NCI-H146 treated with DMSO at 0.1 percent for 48 hours (cell line): ENCODE measurements around the gene ZNF581.

Source experiments
- DNase-seq: peaks from one replicate; lab custom pipeline; 2025; ENCODE audit not compliant: unreplicated experiment; lab: John Stamatoyannopoulos, UW

Gene ZNF581

DNA sequence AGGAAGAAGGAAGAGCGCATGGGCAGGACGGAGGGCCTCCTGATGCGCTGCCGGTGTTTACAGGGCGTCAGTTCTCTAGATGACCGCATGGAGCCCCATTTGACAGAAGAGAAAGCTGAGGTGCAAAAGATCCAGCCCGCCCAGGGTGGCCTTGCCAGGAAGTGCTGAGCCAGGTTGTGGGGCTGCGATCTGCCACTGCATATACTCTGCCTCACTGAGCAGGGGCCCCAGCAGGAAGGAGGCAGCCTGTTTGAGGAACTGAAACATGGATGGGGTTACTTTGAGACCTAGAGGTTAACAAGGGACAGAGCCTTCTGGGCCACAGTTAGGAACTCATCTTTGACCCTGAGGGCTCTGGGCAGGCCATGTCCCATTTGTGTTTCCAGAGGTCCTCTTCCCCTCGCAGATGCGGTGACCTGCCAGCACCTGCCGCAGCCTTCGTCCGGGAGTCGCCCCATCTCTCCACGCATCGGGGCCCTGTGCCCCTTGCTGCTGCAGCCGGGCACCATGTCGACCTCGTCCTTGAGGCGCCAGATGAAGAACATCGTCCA lies 34.7 kb downstream of the ZNF581 start:
- DNase-seq, result no peak

DNA sequence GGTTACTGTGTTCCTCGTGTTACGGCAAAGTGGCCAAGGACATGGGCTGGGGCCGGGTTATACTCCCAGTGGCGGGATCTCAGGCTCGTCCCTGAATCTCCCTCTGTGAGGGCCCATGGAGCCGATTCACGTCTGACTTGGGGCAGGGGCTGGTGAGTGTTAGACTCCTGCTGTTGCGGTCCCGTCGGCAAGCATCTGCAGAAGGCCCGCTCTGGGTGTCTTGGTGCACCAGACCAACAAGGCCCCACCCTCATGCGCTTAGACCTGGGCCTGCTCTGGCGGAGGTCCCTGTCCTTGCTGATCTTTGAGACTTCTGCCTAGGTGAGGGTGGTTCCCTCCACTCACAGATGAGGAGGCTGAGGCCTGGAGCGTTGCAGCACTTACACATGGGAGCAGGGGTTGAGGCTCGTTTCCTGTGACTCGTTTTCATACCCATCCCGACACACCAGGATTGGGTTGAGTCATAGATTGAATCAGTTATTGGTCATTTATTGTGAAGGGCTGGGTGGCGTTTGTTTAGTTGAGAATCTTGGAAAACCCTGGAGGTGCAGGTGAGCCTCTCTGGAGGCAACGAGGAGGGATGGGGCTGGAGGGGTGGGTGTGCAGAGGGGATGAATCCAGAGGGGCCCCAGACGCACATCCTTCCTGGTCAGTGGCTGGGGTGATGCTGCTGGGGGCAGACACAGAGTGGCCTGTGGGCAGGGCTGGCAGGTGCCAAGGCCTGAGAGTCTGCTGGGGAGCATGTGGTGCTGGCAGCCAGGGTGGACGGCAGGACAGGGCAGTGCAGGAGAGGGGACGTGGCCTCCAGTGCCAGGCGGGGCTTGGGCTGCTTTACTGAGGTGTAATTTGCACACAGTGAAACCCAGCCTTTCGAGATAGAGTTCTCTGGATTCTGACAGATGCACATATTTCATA lies 36.2 kb downstream of the ZNF581 start:
- no peak for DNase-seq

DNA sequence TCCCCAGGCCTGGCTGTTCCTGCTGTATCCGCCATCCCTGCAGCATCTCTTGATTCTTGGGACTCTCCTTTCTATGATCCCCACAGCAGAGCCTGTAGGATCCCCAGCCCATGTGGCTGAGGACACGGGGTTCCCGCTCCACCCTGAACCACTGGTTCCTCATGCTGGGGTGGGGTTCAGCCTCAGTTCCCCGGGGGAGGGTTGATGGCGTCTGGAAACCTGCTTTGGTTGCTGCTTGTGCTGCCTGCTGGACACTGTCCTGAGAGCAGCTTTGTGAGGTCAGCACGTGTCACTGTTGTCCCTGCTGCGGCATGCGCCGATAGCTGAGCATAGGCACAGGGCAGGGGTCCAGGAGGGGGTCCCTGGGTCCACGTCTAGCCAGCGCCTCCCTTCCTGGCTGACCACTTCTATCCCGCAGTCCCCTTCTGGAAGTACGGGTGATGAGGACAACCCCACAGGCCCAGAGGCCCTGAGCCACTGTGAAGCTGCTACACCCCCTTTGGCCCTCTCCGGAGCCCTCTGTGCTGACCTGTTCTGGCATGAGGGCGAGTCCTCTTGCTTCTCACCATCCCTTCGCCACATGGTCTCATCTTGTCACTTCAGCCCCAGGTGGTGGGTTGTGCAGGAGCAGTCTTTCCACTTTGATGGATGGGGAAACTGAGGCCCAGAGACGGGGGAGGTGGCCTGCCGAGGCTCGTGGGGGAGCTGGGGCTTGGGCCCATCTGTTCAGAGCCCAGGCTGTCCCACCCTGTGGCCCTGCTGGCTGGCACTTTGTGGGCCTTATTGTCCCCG lies 37.1 kb downstream of the ZNF581 start:
- DNase-seq, result no peak

DNA sequence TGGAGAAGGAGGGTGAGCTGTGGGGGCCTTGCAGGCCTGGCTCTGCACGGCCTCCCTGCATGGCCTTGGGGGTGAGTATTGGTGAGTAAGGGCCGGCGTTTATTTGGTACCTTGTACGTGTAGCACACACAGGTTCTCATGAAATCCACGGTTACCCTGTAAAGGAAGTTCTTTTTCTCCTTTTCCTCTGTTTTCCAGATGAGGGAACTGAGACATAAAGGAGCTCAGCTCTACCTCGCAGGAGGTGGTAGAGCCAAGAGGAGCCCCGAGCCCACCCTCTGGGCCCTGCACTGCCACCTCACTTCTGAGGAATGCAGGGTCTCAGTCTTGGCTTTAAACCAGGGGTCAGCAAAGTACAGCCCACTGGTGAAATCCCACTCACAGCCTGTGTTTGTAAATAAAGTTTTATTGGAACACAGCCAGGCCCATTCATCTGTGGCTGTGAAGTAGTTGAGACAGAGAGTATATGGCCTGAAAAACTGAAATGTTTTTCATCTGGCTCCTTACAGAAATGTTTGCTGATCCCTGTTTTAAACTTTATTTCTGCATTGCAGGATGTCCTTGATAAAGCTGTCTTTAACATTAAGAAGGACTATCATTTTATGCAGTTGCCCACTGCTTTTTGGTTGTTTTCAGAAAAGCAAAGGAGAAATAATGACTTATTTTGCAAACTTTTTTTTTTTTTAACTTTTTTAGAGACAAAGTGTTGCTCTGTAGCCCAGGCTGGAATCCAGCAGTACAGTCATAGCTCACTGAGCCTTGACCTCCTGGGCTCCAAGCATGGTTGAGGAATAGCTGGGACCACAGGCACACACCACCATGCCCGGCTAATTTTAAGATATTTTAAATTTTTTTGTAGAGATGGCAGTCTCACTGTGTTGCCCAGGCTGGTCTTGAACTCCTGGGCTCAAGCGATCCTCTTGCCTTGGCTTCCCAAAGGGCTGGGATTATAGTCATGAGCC lies 38.0 kb downstream of the ZNF581 start:
- no peak for DNase-seq

DNA sequence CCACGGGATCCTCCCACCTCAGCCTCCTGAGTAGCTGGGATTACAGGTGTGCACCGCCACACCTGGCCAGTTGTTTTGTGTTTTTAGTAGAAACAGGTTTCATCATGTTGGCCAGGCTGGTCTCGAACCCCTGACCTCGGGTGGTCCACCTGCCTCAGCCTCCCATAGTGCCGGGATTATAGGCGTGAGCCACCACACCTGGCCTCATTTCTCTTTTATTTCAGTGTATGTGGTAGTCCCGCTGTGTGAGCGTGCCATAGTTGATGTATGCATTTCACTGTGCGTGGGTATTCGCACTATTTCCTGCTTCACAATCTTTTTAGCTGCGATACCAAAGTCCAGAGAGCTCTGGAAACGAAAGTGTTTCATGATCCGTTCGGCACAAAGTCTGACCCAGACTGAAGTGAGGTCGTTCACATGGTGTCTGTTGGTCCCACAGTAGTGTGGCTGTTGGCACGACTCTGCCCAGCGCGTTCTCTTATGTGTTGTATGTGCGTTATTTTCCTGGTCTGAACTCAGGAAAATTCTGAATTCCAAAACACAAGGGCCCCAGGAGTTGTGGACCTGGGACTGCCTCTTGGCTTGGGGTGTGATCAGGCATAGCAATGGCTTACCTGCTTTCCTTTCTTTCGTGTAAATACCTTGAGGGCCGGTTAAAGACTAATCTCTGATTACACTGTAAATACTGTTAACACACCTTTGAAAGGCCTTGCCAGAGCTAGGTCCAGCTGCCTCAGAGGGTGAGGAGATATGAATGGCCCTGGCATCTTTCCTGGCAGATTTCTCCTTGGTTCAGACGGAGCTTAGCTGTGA lies 40.2 kb downstream of the ZNF581 start:
- no peak for DNase-seq

DNA sequence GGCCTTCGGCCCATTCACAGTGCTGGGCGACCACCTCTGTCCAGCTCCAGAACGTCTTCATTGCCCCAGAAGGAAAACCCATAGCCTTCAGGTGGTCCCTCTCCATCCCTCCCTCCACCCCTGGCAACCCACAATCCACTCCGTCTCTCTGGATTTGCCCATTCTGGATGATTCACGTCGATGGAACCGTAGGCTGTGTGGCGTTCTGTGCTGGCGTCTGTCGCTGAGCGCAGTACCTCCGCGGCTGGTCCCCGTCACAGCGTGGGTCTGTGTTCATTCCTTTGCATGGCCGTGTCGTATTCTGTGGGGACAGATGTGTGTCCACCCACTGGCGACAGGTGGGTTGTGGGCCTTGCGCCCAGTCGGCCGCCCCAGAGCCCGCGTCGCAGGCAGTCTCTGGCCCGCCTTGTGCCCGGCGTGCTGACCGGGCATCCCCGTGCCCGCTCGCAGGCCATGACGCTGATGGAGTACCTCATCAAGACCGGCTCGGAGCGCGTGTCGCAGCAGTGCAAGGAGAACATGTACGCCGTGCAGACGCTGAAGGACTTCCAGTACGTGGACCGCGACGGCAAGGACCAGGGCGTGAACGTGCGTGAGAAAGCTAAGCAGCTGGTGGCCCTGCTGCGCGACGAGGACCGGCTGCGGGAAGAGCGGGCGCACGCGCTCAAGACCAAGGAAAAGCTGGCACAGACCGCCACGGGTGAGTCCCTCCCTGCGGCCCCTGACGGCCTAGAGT lies 41.7 kb downstream of the ZNF581 start:
- no peak for DNase-seq

DNA sequence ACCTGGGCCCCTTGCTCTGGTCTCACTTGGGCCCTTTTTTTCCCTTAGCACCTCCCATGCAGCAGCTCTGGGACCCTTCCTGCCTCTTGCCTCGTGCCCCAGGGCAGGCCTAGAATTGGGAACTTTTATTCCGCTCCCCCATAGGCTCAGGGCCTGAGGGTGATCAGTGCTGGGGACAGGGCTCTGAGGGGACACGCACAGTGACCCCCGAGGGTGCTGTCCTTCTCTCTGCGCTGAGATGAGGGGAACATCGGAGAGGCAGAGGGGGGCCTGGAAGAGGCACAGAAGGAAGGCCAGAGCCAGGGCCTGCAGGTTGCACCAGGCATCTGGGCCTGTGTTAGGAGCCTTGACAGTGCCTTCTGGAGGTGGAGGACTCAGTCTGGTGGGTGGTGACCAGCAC lies 42.3 kb downstream of the ZNF581 start:
- no peak for DNase-seq

DNA sequence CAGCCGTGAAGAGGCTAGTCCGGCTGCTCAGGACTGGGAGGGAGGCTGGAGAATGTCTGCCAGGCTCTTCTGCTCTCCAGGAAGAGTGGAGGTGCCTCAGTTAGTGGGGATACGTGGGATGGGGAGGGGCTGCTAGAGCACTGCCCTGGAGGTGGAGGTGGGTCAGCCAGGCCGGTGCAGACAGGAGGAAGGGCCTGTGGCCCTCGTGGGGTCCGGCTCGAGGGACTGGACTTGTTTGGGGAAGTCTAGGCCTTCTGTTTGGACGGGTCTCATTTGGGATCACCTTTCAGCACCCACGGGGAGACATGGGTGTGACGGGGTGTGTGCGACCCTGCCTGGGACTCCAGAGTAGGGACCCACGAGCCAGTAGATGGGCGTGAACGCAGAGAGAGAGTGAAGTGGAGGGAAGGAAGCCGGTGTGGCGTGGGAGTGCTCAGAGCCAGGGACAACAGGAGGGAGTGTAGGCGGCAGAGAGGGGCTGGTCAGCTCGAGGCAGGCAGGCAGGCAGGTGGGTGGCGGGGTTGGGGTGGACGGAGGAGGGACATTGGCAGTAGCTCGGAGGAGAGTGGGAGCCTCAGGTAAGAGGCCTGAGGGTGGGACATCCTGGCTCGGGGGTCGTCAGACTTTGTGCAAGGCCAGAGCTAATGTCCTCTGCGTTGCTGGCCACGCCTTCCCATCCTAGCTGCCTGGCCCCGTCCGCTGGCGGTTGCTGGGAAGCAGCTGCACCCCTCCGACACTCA lies 43.0 kb downstream of the ZNF581 start:
- DNase-seq, result no peak

DNA sequence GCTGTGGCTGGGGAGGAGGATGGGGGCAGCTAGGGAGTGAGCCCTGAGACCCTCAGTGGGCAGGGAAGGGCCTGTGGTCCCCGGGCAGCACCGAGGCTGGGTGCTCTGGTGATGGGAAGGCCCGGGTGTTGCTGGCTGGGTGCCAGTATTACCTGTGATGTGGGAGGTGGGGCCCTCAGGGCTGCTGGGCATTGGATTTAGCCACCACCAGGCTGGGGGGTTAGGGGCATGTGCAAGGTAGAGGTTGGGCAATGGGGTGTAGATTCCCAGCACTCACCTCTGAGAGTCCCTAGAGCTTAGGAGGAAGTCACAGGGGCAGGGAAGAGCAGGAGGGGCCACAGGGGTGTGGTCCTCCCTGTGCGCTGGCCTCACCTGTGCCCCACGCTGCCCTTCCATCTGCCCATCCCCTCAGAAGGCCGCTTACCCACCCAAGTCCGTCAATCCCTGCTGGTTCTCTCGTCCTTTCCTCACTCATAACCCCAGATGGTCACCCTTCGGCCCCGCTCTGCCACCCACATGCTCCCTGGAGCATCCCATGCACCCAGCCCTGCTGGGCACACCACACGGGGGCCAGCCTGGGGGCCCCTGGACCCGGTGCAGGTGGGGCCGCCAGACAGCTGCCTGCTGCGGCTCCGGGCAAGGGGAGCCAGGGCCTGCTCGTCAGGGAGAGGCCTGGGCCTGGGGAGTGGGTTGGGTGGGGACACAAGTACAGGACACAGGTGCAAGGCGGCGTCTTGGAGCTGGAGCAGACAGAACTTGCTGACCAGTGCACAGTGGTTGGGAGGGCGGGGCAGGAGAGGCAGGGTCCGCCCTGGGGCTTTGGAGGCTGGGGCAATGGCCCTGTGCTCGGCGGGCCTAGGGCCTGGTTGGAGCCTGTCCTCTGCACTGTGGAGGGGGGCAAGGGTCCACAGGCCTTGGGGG lies 44.1 kb downstream of the ZNF581 start:
- DNase-seq, result no peak

DNA sequence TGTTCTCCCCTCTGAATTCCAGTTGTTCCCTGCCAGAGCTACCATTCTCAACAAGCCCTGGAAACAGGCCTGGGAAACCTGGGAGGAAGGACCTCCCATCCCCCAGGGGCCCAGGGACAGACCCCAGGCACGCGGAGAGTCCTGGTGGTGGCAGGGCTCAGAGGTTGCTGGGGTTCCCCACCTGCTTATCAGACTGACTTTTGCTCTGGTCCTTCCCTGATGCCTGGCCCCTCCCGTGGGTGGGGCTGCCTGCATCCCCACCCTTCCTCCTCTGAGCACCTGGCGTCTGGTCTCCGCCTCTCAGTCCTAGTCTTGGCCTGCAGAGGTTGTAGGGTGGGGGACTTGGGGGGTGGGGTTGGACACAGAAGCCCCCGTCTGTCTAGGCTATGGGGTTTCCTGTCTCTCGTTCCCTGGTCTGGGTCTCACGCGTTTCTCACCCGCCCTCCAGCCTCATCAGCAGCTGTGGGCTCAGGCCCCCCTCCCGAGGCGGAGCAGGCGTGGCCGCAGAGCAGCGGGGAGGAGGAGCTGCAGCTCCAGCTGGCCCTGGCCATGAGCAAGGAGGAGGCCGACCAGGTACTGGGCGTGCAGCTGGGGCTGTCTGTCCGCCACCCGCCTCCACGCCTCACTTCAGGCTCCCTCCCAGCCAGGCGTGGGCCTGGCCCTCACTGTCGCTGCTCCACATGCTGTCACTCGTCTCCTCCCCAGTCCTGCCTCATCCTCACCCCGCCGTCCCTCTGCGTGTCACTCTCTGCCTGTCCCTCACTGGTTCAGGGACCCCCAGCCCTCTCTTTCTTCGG lies 45.2 kb downstream of the ZNF581 start:
- DNase-seq, result peak; percentile 71

DNA sequence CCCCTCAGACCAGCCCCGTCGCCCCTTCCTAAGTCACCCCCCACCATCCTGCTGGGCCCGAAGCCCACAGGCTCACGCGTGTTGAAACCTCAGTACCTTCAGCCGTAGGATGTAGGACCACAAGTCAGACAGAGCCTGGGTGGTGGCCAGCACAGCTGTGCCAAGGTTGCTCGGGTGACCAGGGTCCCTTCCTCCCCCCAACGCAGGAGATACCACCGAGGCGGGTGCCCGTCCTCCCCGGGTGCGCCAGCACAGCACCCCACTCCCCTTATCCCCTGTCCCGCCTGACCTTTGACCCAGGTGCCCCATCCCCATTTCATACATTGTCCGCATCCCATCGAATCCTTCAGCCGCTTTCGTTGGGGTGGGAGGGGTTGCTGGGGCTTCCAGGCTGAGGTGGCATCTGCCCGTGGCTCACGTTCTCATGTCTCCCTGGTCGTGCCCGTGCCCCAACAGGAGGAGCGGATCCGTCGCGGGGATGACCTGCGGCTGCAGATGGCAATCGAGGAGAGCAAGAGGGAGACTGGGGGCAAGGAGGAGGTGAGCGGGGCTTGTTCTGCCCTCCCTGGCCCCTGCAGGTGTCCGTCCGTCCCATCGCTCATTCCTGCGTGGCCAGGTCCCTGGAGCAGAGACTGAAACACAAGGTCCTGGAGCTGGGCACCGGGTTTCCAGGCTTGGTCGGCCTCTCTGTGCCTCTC lies 46.1 kb downstream of the ZNF581 start:
- DNase-seq, result no peak

DNA sequence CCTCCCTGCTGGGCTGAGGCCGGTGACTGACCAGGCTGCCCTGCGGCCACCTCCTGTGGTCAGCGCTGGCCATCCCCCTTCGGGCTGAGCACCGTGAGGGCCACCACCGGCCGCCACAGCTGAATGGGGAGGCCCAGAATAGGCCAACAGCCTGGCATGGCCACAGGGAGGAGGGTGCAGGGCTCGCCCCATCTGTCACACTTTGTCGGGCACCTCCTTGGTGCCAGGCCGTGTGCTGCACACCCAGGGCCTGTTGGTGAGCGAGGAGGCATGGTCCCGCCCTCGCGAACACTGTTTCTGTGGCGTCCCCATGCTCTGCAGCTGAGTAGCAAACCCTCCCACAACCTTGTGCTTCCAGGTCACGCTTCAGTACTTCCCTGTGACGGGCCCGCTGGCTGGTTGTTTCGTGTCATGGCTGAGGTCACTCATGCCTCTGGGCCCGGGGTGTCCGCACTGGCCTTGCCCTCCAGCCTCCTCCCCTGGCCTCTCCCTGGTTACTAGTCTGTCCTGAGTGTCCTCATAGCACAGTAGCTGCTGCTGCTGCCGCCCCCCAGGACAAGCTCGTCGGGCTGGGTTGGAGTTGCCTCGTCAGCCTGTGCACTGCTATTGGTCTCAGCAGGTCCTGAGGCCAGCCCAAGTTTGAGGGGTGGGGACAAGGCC lies 46.8 kb downstream of the ZNF581 start:
- DNase-seq, result no peak

DNA sequence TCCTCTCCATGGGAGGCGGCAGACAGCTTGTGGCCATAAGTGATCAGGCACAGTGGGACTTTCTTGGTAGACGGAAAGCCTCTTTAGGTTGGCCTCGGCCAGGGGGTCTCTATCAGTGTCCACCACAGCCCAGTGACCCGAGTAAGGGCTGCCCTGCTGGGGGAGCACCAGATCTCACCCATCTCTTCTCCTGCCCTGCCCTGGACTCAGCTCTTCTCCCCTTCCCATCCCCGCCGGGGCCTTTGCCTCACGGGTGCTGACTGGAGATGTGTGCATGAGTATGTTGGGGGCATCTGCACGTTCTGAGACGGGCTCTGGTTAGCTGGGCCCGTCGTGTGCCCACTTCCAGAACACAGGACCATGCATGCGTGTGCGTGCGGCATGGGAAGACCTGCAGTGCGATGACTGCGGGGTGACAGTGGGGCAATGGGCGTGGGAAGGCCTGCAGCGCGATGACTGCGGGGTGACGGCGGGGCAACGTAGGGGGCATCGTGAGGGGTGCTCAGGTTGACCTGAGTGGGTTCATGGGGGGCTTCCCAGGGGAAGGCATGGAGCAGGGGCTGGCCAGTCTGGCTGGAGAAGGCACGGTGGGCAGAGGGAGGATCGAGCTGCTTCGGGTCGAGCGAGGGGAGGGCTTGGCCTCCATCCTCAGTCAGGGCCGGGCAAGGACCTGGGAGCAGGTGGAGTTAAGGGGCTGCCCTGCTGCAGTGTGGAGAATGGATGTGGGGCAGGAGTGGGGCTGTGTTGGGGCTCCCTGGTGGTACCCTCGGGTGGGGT lies 47.5 kb downstream of the ZNF581 start:
- DNase-seq, result no peak

DNA sequence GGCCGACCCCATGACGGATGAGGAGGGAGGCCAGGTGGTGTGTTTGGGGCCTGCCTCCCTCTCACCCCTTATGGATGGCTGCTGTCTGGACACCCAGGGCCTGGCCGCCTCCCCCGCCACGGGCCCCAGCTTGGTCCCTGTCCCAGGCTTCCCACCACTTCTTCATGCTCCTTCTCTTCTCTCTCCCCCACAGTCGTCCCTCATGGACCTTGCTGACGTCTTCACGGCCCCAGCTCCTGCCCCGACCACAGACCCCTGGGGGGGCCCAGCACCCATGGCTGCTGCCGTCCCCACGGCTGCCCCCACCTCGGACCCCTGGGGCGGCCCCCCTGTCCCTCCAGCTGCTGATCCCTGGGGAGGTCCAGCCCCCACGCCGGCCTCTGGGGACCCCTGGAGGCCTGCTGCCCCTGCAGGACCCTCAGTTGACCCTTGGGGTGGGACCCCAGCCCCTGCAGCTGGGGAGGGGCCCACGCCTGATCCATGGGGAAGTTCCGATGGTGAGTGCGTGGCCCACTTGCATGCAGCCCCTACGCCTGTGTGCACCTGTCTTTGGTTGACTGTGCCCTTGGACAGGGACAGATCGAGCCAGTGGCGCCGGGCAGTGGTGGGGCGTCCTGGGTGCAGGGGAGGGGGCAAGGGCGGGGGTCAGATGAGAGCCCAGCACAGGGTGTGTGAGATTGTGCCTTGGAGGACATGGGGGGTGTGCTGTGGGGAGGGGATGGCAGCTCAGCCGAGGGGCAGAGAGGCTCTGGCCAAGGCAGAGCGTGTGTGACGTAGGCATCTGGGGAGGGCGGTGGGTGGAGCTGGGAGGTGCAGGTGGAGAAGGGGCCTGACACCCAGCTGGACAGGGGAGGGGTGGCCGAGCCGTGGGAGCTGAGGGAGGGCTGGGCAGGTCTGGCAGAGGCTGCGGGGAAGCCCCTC lies 48.4 kb downstream of the ZNF581 start:
- DNase-seq, result no peak
